Measurements from ENCODE around the gene LYPLAL1. TPM values are rescaled to one million over a fixed set of nuclear protein-coding genes. Genes with fewer than 3 reads are reported as not detected.

Gene LYPLAL1
- total RNA-seq, 1 experiment from 2014 or later, result 40.0 TPM

DNA sequence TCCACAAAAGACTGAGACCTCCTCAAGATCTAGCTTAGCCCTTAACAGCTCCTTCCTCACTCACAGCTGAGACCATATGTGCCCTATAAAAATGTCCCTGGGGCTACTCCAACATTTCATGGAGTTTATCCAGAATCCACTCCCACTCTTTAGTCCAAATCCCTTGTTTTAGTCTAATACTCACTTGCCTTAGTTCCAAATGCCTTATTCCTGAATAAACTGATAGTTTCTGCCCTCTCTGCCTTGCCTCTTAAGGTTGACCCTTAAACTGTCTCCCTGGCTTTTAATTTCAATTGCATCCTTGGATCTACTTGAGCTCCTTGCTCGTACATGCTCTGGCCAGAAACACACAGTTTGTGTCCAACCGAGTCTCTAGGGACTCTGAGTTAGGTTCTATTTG lies 47.3 kb upstream of the LYPLAL1 start:
- ChIA-PET POLR2A (no interaction called here), RAD21 (ENCODE audit: low non-redundant PET in 1 of 2, low total read pairs in 2 of 2, uncharacterized antibody in 2 of 2, unreplicated experiment in 2 of 2) (no interaction called here), CTCF (no interaction called here)
- H3K36me3 ChIP-seq (ENCODE audit: control insufficient read depth in 1 of 2, insufficient read depth in 2 of 2, low read length in 2 of 2), result no peaks in the 10 kb centered on the region
- no peaks in the 10 kb centered on the region for H4K20me1 ChIP-seq (ENCODE audit: insufficient read depth)
- no peaks in the 10 kb centered on the region for H3K9me3 ChIP-seq (ENCODE audit: control insufficient read depth in 1 of 2, insufficient read depth in 1 of 2, low read depth in 1 of 2, low read length in 2 of 2)
- no peak overlapping the region for H3K27ac ChIP-seq (ENCODE audit: low read depth, low read length)
- no peaks in the 10 kb centered on the region; the same call in 1 of the 2 replicates for H3K9me2 ChIP-seq (ENCODE audit: insufficient read depth)
- DNase-seq (ENCODE audit: low read depth, low spot score) (no peak), ATAC-seq (no peak)
- H3K79me2 ChIP-seq (ENCODE audit: insufficient read depth, low read length), result no peaks in the 10 kb centered on the region
- no peak overlapping the region for H3K4me3 ChIP-seq (replicated peaks in 1 of 2; ENCODE audit: low read depth in 1 of 2, low read length in 2 of 2)
- no peak overlapping the region for H3K4me2 ChIP-seq (ENCODE audit: low read length)
- intact Hi-C loops (cut with micrococcal nuclease), result no loop called here
- no TSS peak for BruUV-seq (replicated peaks)
- H3K9ac ChIP-seq (ENCODE audit: low read length), result no peak overlapping the region
- H3K4me1 ChIP-seq (ENCODE audit: control insufficient read depth in 1 of 2, insufficient read depth in 2 of 2, low read length in 2 of 2), result no peaks in the 10 kb centered on the region
- no peaks in the 10 kb centered on the region for H3K27me3 ChIP-seq (ENCODE audit: insufficient read depth, low read length)
- no peak overlapping the region for H2AFZ ChIP-seq (ENCODE audit: low read depth, low read length, poor library complexity, severe bottlenecking)
- TF ChIP-seq, protein P1, sequence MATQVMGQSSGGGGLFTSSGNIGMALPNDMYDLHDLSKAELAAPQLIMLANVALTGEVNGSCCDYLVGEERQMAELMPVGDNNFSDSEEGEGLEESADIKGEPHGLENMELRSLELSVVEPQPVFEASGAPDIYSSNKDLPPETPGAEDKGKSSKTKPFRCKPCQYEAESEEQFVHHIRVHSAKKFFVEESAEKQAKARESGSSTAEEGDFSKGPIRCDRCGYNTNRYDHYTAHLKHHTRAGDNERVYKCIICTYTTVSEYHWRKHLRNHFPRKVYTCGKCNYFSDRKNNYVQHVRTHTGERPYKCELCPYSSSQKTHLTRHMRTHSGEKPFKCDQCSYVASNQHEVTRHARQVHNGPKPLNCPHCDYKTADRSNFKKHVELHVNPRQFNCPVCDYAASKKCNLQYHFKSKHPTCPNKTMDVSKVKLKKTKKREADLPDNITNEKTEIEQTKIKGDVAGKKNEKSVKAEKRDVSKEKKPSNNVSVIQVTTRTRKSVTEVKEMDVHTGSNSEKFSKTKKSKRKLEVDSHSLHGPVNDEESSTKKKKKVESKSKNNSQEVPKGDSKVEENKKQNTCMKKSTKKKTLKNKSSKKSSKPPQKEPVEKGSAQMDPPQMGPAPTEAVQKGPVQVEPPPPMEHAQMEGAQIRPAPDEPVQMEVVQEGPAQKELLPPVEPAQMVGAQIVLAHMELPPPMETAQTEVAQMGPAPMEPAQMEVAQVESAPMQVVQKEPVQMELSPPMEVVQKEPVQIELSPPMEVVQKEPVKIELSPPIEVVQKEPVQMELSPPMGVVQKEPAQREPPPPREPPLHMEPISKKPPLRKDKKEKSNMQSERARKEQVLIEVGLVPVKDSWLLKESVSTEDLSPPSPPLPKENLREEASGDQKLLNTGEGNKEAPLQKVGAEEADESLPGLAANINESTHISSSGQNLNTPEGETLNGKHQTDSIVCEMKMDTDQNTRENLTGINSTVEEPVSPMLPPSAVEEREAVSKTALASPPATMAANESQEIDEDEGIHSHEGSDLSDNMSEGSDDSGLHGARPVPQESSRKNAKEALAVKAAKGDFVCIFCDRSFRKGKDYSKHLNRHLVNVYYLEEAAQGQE (IDR thresholded peaks at IDR 0.05; ENCODE audit: low read depth), result no peak
- no peak for TF ChIP-seq JUND (IDR thresholded peaks at IDR 0.05)
- TF ChIP-seq YY1 (IDR thresholded peaks at IDR 0.05; ENCODE audit: extremely low read depth, insufficient replicate concordance, low read depth, low read length), result no peak
- no peak for TF ChIP-seq RAD21 (IDR thresholded peaks at IDR 0.05; ENCODE audit: low read depth)
- no peak for TF ChIP-seq ELF1 (IDR thresholded peaks at IDR 0.05; ENCODE audit: borderline replicate concordance, low read depth)
- TF ChIP-seq SRF (IDR thresholded peaks at IDR 0.05; ENCODE audit: low read depth), result no peak
- TF ChIP-seq ZNF274 (IDR thresholded peaks at IDR 0.05; ENCODE audit: low read depth, low read length), result no peak

DNA sequence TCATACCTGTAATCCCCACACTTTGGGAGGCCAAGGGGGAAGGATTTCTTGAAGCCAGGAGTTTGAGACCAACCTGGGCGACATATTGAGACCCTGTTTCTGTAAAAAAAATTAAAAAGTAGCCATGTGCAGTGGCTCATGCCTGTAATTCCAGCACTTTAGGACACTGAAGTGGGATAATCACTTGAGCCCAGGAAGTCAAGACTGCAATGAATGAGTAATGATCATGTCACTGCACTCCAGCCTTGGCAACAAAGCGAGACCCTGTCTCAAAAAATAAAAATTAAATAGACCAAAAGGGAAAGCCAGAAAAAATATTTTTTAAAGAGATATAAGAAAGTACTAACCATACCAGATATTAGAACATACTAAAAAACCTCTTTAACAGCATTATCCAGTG lies 44.7 kb upstream of the LYPLAL1 start:
- DNase-seq (ENCODE audit: low read depth, low spot score), result no peak
- CTCF ChIA-PET, result no interaction called here
- intact Hi-C loops (cut with micrococcal nuclease), result no loop called here
- Histone ChIP-seq H3K9me3 (ENCODE audit: control insufficient read depth in 1 of 2, insufficient read depth in 1 of 2, low read depth in 1 of 2, low read length in 2 of 2) (no peaks in the 10 kb centered on the region), H3K4me1 (ENCODE audit: control insufficient read depth in 1 of 2, insufficient read depth in 2 of 2, low read length in 2 of 2) (no peaks in the 10 kb centered on the region), H3K27ac (ENCODE audit: low read depth, low read length) (no peak overlapping the region), H3K36me3 (ENCODE audit: control insufficient read depth in 1 of 2, insufficient read depth in 2 of 2, low read length in 2 of 2) (no peaks in the 10 kb centered on the region), H3K4me2 (ENCODE audit: low read length) (no peak overlapping the region), H4K20me1 (ENCODE audit: insufficient read depth) (no peaks in the 10 kb centered on the region), H2AFZ (ENCODE audit: low read depth, low read length, poor library complexity, severe bottlenecking) (no peak overlapping the region), H3K79me2 (ENCODE audit: insufficient read depth, low read length) (no peaks in the 10 kb centered on the region), H3K9me2 (ENCODE audit: insufficient read depth) (no peaks in the 10 kb centered on the region), H3K9ac (ENCODE audit: low read length) (no peak overlapping the region), H3K27me3 (ENCODE audit: insufficient read depth, low read length) (no peaks in the 10 kb centered on the region), H3K4me3 (replicated peaks in 1 of 2; ENCODE audit: low read depth in 1 of 2, low read length in 2 of 2) (no peak overlapping the region)
- BruUV-seq (replicated peaks), result no TSS peak
- RAD21 ChIA-PET (ENCODE audit: low non-redundant PET in 1 of 2, low total read pairs in 2 of 2, uncharacterized antibody in 2 of 2, unreplicated experiment in 2 of 2), result no interaction called here
- POLR2A ChIA-PET, result no interaction called here
- no peak for ATAC-seq
- TF ChIP-seq JUND (IDR thresholded peaks at IDR 0.05) (no peak), POLR2A (IDR thresholded peaks at IDR 0.05; ENCODE audit: borderline replicate concordance, extremely low read depth, insufficient read depth, insufficient read length) (no peak), ELF1 (IDR thresholded peaks at IDR 0.05; ENCODE audit: borderline replicate concordance, low read depth) (no peak), TCF7L2 (IDR thresholded peaks at IDR 0.05; ENCODE audit: borderline replicate concordance, extremely low read depth, insufficient read depth, insufficient read length) (no peak), EGR1 (IDR thresholded peaks at IDR 0.05; ENCODE audit: low read depth) (no peak), CBX3 (IDR thresholded peaks at IDR 0.05; ENCODE audit: low read depth) (no peak), SP1 (IDR thresholded peaks at IDR 0.05; ENCODE audit: low read depth) (no peak), CEBPB (IDR thresholded peaks at IDR 0.05; ENCODE audit: low read depth) (no peak), RAD21 (IDR thresholded peaks at IDR 0.05; ENCODE audit: low read depth) (no peak), SRF (IDR thresholded peaks at IDR 0.05; ENCODE audit: low read depth) (no peak), EZH2phosphoT487 (IDR thresholded peaks at IDR 0.05; ENCODE audit: borderline replicate concordance) (no peak)
- TF ChIP-seq, protein P2, sequence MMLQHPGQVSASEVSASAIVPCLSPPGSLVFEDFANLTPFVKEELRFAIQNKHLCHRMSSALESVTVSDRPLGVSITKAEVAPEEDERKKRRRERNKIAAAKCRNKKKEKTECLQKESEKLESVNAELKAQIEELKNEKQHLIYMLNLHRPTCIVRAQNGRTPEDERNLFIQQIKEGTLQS (IDR thresholded peaks at IDR 0.05), result no peak
- TF ChIP-seq, protein P1 (IDR thresholded peaks at IDR 0.05; ENCODE audit: low read depth), result no peak
